GM13977 (cell line): ENCODE results near the gene C1QTNF3.
A peak's percentile ranks its signal among the peaks of the same experiment; 100 is the strongest.

Experiments used
- DNase-seq: peaks from one replicate; pipeline ENCODE4 v3.0.0; 2012; ENCODE audit warnings: low spot score
- in situ Hi-C: fragments of 300-500 bp; cut with MboI; formaldehyde crosslinking; loops from one replicate; pipeline ENCODE4 v1.12.0; 2022; ENCODE audit warnings: low sequenced_read_pairs, low pct_unique_long_range_greater_than_20kb, mixed read lengths, inconsistent platforms; ENCODE audit not compliant: unreplicated experiment
- TF ChIP-seq, protein P1 (sequence below): IDR thresholded peaks from 2 replicates; pipeline ENCODE4 v1.5.1; 2012; ENCODE audit warnings: mild to moderate bottlenecking, control low read depth; ENCODE audit not compliant: insufficient read depth; ENCODE audit errors: extremely low read depth, missing control alignments

C1QTNF3 gene

DNA sequence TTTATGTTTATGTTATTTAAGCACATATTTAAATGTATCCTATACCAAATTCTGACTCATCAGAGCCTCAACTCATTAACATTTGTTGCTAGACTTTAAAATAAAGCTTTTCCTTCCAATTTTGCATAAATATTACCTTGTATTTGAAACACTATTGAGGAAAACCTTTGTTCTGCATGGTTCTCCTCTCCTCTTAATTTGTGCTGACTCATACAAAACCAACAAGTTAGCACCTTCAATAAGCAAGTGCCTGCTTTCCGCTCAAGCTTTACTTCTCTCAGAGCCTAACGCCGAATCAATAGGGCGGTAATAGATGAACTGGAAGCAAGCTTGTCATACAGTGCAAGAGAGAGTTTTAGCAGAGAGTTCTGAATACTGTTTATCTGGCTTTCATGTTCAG lies 43.0 kb downstream of the C1QTNF3 start:
- TF ChIP-seq, protein P1, sequence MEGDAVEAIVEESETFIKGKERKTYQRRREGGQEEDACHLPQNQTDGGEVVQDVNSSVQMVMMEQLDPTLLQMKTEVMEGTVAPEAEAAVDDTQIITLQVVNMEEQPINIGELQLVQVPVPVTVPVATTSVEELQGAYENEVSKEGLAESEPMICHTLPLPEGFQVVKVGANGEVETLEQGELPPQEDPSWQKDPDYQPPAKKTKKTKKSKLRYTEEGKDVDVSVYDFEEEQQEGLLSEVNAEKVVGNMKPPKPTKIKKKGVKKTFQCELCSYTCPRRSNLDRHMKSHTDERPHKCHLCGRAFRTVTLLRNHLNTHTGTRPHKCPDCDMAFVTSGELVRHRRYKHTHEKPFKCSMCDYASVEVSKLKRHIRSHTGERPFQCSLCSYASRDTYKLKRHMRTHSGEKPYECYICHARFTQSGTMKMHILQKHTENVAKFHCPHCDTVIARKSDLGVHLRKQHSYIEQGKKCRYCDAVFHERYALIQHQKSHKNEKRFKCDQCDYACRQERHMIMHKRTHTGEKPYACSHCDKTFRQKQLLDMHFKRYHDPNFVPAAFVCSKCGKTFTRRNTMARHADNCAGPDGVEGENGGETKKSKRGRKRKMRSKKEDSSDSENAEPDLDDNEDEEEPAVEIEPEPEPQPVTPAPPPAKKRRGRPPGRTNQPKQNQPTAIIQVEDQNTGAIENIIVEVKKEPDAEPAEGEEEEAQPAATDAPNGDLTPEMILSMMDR = no peak
- in situ Hi-C loops = loop anchor here (10.0 kb wide), 1 partner anchor 465 kb away; no protein-coding TSS in a partner anchor
- no peak for DNase-seq

DNA sequence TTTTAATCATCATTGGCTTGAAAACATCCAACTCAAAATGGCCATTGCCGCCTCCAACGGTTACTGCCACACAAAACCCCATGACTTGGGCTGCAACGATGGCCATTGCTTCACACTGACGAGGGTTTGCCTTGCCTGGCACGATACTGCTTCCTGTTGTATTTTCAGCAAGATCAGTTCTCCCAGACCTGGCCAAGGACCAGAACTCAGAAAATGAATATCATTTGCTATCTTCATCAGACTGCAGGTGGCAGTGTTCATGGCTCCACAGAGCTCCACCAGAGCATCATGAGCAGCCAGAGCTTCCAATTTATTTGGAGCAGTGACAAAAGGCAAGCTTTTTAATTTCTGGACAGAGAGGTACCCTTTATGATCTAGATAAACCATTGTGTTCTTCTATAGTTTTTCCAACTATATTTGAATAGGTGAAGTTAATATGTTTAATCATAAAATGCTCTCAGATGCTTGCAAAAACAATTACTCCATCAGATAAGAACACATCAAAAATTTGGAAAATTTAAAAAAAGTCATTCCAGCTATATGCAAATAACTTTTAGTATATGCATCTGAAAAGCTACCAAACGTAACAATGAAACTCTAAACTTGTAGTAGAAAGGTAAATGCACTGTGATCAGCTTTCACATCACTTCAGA lies 45.6 kb downstream of the C1QTNF3 start:
- TF ChIP-seq, protein P1 = peak; percentile 68
- in situ Hi-C loops = loop anchor here (10.0 kb wide), 1 partner anchor 467 kb away; no protein-coding TSS in a partner anchor
- peak; percentile 47 for DNase-seq

DNA sequence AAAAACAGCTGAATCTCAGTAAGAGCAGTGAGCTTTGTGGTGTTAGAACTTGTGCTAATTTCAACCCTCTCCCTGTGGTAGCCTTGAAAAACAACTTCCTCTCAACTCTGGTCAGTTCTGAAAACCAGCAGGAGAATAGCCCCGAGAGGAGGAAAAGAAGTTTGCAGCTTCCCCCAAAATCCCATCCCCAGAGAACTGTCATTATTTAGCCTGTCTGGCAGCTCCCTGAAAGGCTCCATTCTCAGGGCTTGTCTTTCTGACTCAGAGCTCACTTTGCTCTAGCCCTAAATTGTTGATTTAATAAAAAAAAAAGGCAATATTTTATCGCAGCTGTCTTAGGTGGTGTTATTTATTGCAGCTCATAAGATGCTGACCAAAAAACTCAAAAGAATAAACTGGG lies 47.1 kb downstream of the C1QTNF3 start:
- TF ChIP-seq, protein P1 = no peak
- no peak for DNase-seq
- in situ Hi-C loops = loop anchor here (10.0 kb wide), 1 partner anchor 469 kb away; no protein-coding TSS in a partner anchor

DNA sequence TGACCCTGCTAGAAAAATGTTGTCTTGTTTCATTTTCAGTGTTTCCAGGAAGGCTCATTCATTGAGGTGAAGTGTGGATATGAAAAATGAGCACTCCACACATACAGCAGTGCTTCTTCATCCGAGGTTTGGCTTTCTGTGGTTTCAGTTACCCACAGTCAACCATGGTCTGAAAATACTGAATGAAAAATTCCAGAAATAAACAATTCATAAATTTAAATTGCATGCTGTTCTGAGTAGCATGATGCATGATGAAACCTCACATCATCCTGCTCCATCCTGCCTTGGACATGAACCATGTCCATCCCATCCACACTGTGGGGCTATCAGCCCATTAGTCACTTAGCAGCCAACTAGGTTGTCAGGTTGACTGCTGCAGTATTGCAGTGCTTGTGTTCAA lies 48.2 kb downstream of the C1QTNF3 start:
- in situ Hi-C loops = loop anchor here (10.0 kb wide), 1 partner anchor 470 kb away; no protein-coding TSS in a partner anchor
- TF ChIP-seq, protein P1 = no peak
- no peak for DNase-seq

DNA sequence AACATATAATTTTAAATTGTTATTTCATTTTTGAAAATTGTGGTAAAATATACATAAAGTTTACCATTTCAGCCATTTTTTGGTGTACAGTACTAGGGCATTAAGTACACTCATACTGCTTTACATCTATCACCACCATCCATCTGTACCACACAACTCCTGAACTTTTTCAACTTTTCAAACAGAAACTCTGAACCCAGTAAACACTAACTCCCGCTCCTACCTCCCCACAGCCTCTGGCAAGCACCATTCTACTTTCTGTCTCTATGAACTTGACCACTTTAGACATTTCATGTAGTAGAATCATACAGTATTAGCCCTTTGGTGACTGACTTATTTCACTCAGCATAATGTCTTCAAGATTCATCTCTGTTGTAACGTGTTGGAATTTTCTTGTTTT lies 50.1 kb downstream of the C1QTNF3 start:
- in situ Hi-C loops = loop anchor here (10.0 kb wide), 1 partner anchor 472 kb away; no protein-coding TSS in a partner anchor
- TF ChIP-seq, protein P1 = no peak
- no peak for DNase-seq

DNA sequence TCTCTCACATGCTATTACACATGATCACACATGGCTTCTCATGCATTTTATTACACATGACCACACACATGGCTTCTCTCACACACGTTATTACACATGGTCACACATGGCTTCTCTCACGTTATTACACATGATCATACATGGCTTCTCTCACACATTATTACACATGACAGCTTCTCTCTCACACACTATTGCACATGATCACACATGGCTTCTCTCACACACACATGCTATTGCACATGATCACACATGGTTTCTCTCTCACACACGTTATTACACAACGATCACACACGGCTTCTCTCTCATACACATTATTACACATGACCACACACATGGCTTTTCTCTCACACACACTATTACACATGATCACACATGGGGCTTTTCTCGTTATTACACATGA lies 57.6 kb downstream of the C1QTNF3 start:
- in situ Hi-C loops = no loop called here
- TF ChIP-seq, protein P1 = no peak
- no peak for DNase-seq
